ENCODE results near the gene PSMB7.

PSMB7 gene

DNA sequence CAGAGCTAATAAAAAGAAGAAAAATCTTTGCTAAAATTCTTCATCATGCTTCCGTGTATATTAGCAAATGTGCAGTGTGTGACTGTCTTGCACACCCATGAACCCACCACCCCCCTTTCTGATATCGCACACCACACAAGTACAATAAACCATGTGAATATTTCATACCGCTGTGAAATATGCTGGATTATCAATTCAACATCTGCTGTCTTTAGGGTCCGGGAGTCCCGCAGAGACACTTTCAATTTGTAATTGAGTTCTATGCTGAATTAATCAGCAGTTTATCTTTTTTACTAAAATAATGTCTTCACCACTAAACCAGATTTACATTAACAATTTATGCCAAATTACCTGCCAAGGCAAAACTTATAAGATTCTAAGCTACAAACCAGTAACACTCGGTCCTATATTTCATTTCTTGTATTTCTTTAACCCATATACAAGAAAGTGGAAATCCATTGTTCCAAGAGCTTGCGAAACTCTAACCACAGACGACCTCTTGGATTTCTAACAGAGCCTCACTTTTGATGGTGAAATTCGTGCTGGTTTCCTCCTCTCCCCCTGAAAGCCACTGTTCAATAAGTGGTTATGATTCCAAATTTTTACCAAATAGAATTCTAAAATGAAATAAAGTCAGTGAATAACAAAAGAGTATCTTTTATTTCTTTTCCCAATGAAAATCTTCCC is 44.2 kb downstream of the PSMB7 start:
- ChIA-PET POLR2A (no interaction called here), CTCF (interaction anchor here (0.8 to 2.2 kb wide), 3 partner anchors 9 to 51 kb away, joined by 3 to 7 read pairs (median 3); no protein-coding TSS in a partner anchor)
- DNase-seq (ENCODE audit: low read depth, low spot score) = no peak
- no peak overlapping the region for H3K4me3 ChIP-seq (ENCODE audit: low read depth, low read length)
- TF ChIP-seq, protein P1, sequence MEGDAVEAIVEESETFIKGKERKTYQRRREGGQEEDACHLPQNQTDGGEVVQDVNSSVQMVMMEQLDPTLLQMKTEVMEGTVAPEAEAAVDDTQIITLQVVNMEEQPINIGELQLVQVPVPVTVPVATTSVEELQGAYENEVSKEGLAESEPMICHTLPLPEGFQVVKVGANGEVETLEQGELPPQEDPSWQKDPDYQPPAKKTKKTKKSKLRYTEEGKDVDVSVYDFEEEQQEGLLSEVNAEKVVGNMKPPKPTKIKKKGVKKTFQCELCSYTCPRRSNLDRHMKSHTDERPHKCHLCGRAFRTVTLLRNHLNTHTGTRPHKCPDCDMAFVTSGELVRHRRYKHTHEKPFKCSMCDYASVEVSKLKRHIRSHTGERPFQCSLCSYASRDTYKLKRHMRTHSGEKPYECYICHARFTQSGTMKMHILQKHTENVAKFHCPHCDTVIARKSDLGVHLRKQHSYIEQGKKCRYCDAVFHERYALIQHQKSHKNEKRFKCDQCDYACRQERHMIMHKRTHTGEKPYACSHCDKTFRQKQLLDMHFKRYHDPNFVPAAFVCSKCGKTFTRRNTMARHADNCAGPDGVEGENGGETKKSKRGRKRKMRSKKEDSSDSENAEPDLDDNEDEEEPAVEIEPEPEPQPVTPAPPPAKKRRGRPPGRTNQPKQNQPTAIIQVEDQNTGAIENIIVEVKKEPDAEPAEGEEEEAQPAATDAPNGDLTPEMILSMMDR (IDR thresholded peaks at IDR 0.05; ENCODE audit: insufficient read depth, low read length, missing control alignments) = no peak

DNA sequence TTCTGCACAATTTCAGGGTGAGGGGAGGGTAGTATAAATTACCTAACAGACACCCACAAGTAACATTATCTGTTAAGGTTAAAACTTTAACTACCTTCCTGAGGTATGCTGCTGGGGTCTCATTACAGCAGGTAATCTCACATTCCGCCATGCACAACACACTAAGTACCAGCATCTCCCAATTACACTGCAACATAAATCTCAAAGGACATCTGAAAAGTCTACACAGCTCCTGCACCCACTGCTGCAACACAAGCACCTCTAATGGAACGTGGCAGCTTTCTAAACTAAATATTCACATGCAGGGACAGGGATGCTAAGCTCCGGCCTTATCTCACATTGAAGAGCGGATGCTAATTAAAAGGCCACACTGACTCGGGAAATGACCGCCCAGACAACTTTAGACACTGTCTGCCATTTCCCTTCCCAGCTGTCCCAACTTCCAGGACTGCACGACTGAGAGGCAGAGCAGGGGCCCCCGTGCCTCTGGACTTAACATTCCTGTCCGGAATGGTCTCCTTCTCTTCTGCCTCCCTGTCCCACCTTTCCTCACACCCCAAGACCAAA is 45.9 kb downstream of the PSMB7 start:
- ChIA-PET POLR2A (no interaction called here), CTCF (interaction anchor here (1.1 kb wide), 1 partner anchor 24 kb away, joined by 3 read pairs; no protein-coding TSS in a partner anchor)

DNA sequence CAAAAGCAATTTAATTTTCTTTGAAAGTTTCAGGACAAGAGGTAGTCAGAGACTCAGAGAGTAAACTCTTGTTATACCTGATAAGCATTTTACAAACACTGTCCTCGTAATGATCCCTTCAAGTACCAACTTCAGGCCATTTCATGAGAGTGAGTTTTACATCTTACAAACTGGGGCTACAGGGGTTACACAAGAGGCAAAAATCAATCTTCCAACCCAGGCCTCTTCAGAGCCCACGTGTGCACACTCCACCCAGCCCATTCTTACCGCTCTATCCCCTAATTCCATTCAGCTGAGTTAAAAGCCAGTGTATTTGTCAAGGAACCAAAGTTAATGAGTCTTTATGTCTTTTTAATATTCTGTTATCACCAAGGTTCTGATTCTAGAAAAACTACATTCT is 46.5 kb downstream of the PSMB7 start:
- POLR2A ChIA-PET = no interaction called here
- CTCF ChIA-PET = interaction anchor here (1.0 kb wide), 1 partner anchor 19 kb away, joined by 4 read pairs; no protein-coding TSS in a partner anchor
- DNase-seq (ENCODE audit: low read depth, low spot score) = no peak
- H3K4me3 ChIP-seq (ENCODE audit: low read depth, low read length) = no peak overlapping the region
- TF ChIP-seq, protein P1 (IDR thresholded peaks at IDR 0.05; ENCODE audit: insufficient read depth, low read length, missing control alignments) = no peak

More for the DNA sequence above, 45.9 kb downstream of the PSMB7 start:
- TF ChIP-seq, protein P1 (IDR thresholded peaks at IDR 0.05; ENCODE audit: insufficient read depth, low read length, missing control alignments) = no peak
- no peak for DNase-seq (ENCODE audit: low read depth, low spot score)
- no peak overlapping the region for H3K4me3 ChIP-seq (ENCODE audit: low read depth, low read length)

DNA sequence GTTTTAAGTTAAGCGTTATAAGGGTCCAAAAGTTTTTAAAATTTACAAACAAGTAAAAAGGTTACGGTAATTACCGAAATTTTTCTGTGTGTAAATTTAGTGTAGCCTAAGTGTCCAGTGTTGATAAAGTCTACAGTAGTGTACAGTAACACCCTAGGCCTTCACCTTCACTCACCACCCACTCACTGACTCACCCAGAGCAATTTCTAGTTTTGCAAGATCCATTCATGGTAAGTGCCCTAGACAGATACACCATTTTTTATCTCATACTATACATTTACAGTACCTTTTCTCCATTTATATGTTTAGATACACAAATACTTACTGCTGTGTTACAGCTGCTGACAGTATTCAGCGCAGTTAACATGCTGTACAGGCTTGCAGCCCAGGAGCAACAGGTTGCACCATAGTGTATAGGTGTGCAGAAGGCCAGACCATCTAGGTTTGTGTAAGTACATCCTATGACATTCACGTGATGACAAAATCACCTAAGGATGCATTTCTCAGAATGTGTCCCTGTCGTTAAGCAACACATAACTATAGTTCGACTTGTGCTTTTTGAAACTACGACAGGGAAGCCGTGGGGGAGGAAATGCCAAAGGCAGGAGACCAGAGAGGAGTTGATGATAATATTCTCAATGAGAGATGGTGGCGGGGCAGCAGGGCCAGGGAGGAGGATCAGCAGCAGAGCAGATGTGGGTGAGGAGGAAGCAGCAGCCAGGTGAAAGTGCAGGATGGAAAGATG is 48.6 kb downstream of the PSMB7 start:
- H3K4me3 ChIP-seq (ENCODE audit: low read depth, low read length) = no peak overlapping the region
- TF ChIP-seq, protein P1 (IDR thresholded peaks at IDR 0.05; ENCODE audit: insufficient read depth, low read length, missing control alignments) = no peak
- DNase-seq (ENCODE audit: low read depth, low spot score) = no peak
- CTCF ChIA-PET = interaction anchor here (1.3 to 1.7 kb wide), 2 partner anchors 26 to 27 kb away, joined by 3 to 4 read pairs; no protein-coding TSS in a partner anchor
- POLR2A ChIA-PET = no interaction called here

DNA sequence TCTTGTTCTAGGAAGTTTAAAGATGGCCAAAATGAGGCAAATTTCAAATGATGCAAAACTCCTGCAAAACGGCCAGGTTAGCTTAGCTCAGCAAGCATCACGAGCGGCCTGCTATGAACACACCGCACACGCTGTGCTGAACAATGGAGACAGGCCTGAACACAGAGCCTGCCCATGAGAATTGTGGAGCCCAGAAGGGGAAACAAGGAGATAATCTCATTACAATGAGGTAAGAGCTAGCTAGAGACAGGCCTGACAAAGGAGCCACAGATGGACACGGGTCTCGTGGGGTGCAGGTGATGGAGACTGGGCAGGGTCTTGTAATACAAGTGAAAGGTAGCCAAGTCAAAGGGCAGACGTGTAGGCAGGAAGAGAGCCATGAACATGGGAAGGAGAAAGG is 50.2 kb downstream of the PSMB7 start:
- H3K4me3 ChIP-seq (ENCODE audit: low read depth, low read length) = no peak overlapping the region
- ChIA-PET CTCF (interaction anchor here (0.5 to 1.7 kb wide), 2 partner anchors 27 to 263 kb away, joined by 4 read pairs; no protein-coding TSS in a partner anchor), POLR2A (no interaction called here)
- TF ChIP-seq, protein P1 (IDR thresholded peaks at IDR 0.05; ENCODE audit: insufficient read depth, low read length, missing control alignments) = no peak
- DNase-seq (ENCODE audit: low read depth, low spot score) = no peak

DNA sequence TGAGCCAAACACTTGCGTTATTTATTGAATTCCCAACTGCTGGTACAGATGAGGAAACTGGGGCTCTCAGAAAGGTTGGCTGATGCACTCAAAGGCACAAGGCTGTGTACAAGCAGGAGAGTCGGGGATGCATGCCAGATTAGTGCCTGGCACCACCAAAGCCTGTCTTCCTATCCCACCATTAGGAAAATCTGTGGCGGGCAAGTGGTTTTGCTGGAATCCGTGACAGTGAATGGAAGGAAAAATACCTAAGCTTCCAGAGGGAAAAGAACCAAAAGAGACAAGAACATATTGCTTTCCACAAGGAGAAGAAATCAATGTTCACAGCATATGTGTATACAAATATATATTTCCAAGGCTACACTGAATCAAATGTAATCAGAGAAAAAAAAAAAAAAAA is 51.1 kb downstream of the PSMB7 start:
- no peak overlapping the region for H3K4me3 ChIP-seq (ENCODE audit: low read depth, low read length)
- DNase-seq (ENCODE audit: low read depth, low spot score) = no peak
- ChIA-PET CTCF (no interaction called here), POLR2A (no interaction called here)
- TF ChIP-seq, protein P1 (IDR thresholded peaks at IDR 0.05; ENCODE audit: insufficient read depth, low read length, missing control alignments) = no peak
